ENCODE results near the gene SHANK1. TPM values are rescaled to one million over a fixed set of nuclear protein-coding genes. Genes with fewer than 3 reads are reported as not detected.
A peak's percentile ranks its signal among the peaks of the same experiment; 100 is the strongest.
"Not testable (repeated sequence)": the region's sequence is repeated elsewhere in the genome, so short reads cannot be mapped to it uniquely, and the experiment has no call there.

The SHANK1 gene
- total RNA-seq, 1 experiment from 2014 or later = 6.3 TPM

GRCh38 chr19:50633973-50634372, 85.6 kb downstream of the SHANK1 start:
- no peak for DNase-seq (ENCODE audit: low read depth)

GRCh38 chr19:50633359-50633758, 86.2 kb downstream of the SHANK1 start:
- no peak for DNase-seq (ENCODE audit: low read depth)

- DNase-seq (ENCODE audit: low read depth) = no peak
Measured at GRCh38 chr19:50632151-50632835, 87.3 kb downstream of the SHANK1 start.

DNA sequence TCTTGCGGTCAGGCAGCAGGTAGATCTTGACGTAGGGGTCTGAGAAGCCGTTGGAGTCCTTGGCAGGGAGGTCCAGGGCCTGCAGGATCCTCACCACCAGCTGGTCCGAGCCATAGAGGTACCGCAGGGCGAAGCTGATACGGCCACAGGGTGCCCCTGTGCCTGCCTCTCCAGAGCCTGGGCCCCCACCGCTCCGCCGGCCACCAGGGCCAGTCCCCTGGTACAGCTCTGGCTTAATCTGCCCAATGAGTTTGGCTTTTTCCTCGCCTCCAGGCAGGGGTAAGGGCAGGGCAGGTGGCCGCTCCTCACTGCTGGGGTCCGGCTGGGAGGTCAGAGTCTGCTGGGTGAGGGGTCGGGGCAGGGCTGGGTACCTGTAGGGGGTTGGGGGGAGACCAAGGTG, 89.8 kb downstream of the SHANK1 start:
- no peak for DNase-seq (ENCODE audit: low read depth)

GRCh38 chr19:50629194-50629593, 90.4 kb downstream of the SHANK1 start:
- no peak for DNase-seq (ENCODE audit: low read depth)

- no peak for DNase-seq (ENCODE audit: low read depth)
Measured at GRCh38 chr19:50628551-50628950, 91.1 kb downstream of the SHANK1 start.

DNA sequence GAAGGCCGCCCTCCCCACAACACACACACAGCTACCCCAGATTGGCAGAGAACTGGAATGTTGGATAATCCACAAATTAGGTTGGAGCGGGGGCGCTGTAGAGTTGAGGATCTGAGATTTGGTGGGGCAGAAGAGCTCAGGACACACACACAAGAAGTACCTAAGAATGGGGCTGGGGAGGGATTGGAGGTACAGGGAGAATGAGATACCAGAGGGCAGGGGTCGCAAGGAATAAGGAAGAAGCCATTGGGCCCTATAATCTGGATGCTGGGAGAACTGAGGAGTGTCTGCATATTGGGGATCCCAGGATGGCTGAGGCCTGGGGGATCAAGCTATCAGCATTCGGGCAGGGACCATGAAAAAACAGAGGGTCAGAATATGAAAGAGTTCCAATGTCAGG, 91.5 kb downstream of the SHANK1 start:
- DNase-seq (ENCODE audit: low read depth) = no peak

DNA sequence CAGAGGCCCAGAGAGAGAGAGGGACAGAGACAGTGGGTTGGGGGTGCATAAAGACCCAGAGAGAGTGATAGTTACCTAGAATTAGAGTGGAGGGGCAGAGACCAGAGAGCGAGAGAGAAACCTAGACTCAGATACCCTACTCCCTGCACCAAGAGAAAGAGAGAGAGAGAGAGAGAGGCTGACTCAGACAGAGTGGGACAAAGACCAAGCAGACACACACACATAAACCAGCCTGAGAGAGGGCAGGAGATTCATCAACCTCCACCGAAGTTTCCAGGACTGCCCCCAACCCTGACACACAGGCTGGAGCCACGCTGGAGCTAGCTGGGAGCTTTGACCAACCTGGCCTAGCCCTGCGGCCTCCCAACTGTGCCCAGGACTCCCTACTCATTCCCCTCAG, 92.8 kb downstream of the SHANK1 start:
- DNase-seq (ENCODE audit: low read depth) = no peak

DNA sequence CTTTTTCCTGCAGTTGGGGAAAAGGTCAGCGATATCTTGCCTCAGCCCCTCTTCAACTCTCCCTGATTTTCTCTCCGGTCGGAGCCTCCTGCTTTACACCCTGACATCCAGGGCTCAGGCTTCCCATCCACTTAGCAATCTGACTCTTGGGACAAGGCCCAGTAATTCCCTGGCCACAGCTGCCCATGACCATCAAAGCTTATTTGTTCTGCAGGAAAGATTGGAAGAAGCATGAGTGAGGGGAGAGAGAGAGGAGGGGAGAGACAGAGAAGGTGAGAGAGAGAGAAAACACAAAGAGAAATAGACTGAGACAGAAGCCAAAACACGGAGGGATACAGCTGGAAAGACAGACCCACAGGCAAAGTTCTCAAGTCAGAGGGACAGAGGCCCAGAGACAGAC, 93.6 kb downstream of the SHANK1 start:
- peak; percentile 3 for DNase-seq (ENCODE audit: low read depth)

DNA sequence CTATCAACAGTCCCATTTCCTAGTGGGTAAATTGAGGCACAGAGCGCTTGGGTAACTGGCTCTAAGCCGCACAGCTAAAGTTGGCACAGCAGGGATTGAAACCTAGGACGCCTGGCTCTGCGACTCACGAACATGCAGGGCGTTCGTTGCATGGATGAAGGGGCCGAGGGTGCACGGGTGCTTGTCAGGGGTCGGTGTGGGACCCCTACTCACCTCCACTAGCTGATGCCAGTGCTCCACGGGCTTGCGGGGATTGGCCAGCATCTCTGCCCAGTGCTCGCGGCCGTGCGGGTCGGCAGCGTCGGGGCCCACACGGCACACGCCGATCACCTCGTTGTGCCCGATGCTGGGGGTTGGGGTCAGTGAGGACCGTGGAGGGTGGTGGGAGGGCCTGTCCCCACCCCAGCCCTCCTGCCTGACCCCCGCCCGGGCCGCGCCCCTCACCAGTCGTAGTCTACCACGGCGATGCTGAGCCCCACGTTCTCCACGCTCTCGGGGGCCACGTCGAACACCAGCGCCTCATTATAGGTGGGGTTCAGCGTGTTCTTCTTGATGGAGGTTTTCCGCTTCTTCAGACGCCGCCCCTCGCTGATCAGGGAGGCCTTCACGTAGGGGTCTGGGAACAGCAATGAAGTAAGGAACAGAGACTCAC, 94.5 kb downstream of the SHANK1 start:
- DNase-seq (ENCODE audit: low read depth) = no peak

GRCh38 chr19:50620394-50620906, 99.2 kb downstream of the SHANK1 start:
- DNase-seq (ENCODE audit: low read depth) = not testable (repeated sequence)

- DNase-seq (ENCODE audit: low read depth) = not testable (repeated sequence)
Measured at GRCh38 chr19:50619184-50619583, 100.4 kb downstream of the SHANK1 start.

GRCh38 chr19:50618379-50618778, 101.2 kb downstream of the SHANK1 start:
- DNase-seq (ENCODE audit: low read depth) = not testable (repeated sequence)

GRCh38 chr19:50612504-50613404, 106.8 kb downstream of the SHANK1 start:
- not testable (repeated sequence) for DNase-seq (ENCODE audit: low read depth)

Other genes with a start within 250 kb of the SHANK1 start
- gene EMC10, start 243.3 kb downstream of the SHANK1 start, total RNA-seq (2014; rRNA removed) = 116 and 122 TPM in 2 replicates
- gene GARIN5A, start 243.0 kb downstream of the SHANK1 start, total RNA-seq (2014; rRNA removed) = 0.23 and 2.4 TPM in 2 replicates
- gene JOSD2, start 208.6 kb downstream of the SHANK1 start, total RNA-seq (2014; rRNA removed) = 41.7 and 47.3 TPM in 2 replicates
- gene ASPDH, start 205.9 kb downstream of the SHANK1 start, total RNA-seq (2014; rRNA removed) = not detected in 2 replicates
- gene LRRC4B, start 151.4 kb downstream of the SHANK1 start, total RNA-seq (2014; rRNA removed) = not detected in 2 replicates
- 0.11 TPM in 1 of 2 replicates, not detected in the other for gene SYT3, start 79.9 kb downstream of the SHANK1 start, total RNA-seq (2014; rRNA removed)
- gene C19orf81, start 70.4 kb downstream of the SHANK1 start, total RNA-seq (2014; rRNA removed) = not detected in 2 replicates
- gene CLEC11A, start 3.6 kb upstream of the SHANK1 start, total RNA-seq (2014; rRNA removed) = 129 and 189 TPM in 2 replicates
- not detected in 2 replicates for gene GPR32, start 50.7 kb upstream of the SHANK1 start, total RNA-seq (2014; rRNA removed)
- gene ACP4, start 70.6 kb upstream of the SHANK1 start, total RNA-seq (2014; rRNA removed) = not detected in 2 replicates
- not detected in 2 replicates for gene KLK1, start 104.0 kb upstream of the SHANK1 start, total RNA-seq (2014; rRNA removed)
- gene KLK15, start 113.8 kb upstream of the SHANK1 start, total RNA-seq (2014; rRNA removed) = not detected in 2 replicates
- not detected in 2 replicates for gene KLK3, start 135.1 kb upstream of the SHANK1 start, total RNA-seq (2014; rRNA removed)
- gene KLK2, start 153.6 kb upstream of the SHANK1 start, total RNA-seq (2014; rRNA removed) = not detected in 2 replicates
- not detected in 2 replicates for gene KLK4, start 191.6 kb upstream of the SHANK1 start, total RNA-seq (2014; rRNA removed)
- gene KLK5, start 233.2 kb upstream of the SHANK1 start, total RNA-seq (2014; rRNA removed) = not detected in 2 replicates
- gene KLK6, start 249.8 kb upstream of the SHANK1 start, total RNA-seq (2014; rRNA removed) = not detected in 2 replicates

Data from LHCN-M2 (cell line).